OCI-LY7 (cell line): ENCODE data around the gene PARVG. TPM values are rescaled to one million over a fixed set of nuclear protein-coding genes. Genes with fewer than 3 reads are reported as not detected.

Source experiments
- BruUV-seq: library from RNA; stranded (reverse); fragments of 400-500 nt; replicated peaks from 2 replicates; lab custom pipeline; 2021; lab: Mats Ljungman, UMichigan
- CTCF ChIA-PET: fragments of 300-600 bp; sonication (Branson Sonifier 250); formaldehyde crosslinking; loops from one replicate; lab custom pipeline; 2022; ENCODE audit warnings: antibody characterized with exemption; ENCODE audit not compliant: unreplicated experiment; lab: Charles Lee
- POLR2A ChIA-PET: fragments of 300-600 bp; sonication (Branson Sonifier 250); formaldehyde crosslinking; loops from one replicate; lab custom pipeline; 2022; ENCODE audit warnings: antibody characterized with exemption; lab: Charles Lee
- DNase-seq: peaks from one replicate; pipeline ENCODE4 v3.0.0-alpha.2; 2015; ENCODE audit warnings: low spot score
- H2AFZ ChIP-seq: fragments of 200-600 bp; sonication (generic), shearing (Covaris generic); 2 replicates; pipeline ENCODE4 v1.6.1; 2014; ENCODE audit warnings: mild to moderate bottlenecking, antibody characterized with exemption, low read length, moderate library complexity
- H3K27ac ChIP-seq: fragments of 200-600 bp; sonication (generic); 2 replicates; pipeline ENCODE4 v1.5.1; 2014; ENCODE audit warnings: mixed run types, low read depth, mild to moderate bottlenecking, moderate library complexity, low read length, inconsistent platforms; ENCODE audit not compliant: poor library complexity, severe bottlenecking
- H3K36me3 ChIP-seq: fragments of 200-600 bp; sonication (generic); 2 replicates; pipeline ENCODE4 v1.6.1; 2014; ENCODE audit warnings: mild to moderate bottlenecking, antibody characterized with exemption, low read length, moderate library complexity, mixed read lengths; ENCODE audit not compliant: insufficient read depth
- H3K4me1 ChIP-seq: fragments of 200-600 bp; sonication (generic); 2 replicates; pipeline ENCODE4 v1.5.1; 2014; ENCODE audit warnings: mild to moderate bottlenecking, low read length; ENCODE audit not compliant: insufficient read depth, poor library complexity, severe bottlenecking
- H3K4me2 ChIP-seq: fragments of 200-600 bp; sonication (generic); 2 replicates; pipeline ENCODE4 v1.6.1; 2014; ENCODE audit warnings: mild to moderate bottlenecking, low read length
- H3K4me3 ChIP-seq: fragments of 200-600 bp; sonication (generic); 2 replicates; pipeline ENCODE4 v1.5.1; 2014; ENCODE audit warnings: mild to moderate bottlenecking, low read depth, low read length; ENCODE audit not compliant: poor library complexity, severe bottlenecking
- H3K79me2 ChIP-seq: fragments of 200-600 bp; sonication (generic); 2 replicates; pipeline ENCODE4 v1.6.1; 2016; ENCODE audit warnings: low read depth, mild to moderate bottlenecking, low read length, moderate library complexity, mixed read lengths; ENCODE audit not compliant: insufficient read depth
- H3K9me2 ChIP-seq: fragments of 200-600 bp; sonication (generic); 2 replicates; pipeline ENCODE4 v1.6.1; 2016; ENCODE audit warnings: mild to moderate bottlenecking, low read length, mixed read lengths; ENCODE audit not compliant: insufficient read depth
- H3K9me3 ChIP-seq: fragments of 200-600 bp; sonication (generic); 2 replicates; pipeline ENCODE4 v1.6.1; 2014; ENCODE audit warnings: mild to moderate bottlenecking, mixed run types, low read length, mixed read lengths
- H4K20me1 ChIP-seq: fragments of 200-600 bp; sonication (generic); 2 replicates; pipeline ENCODE4 v1.6.1; 2014; ENCODE audit warnings: mild to moderate bottlenecking, antibody characterized with exemption, low read length, moderate library complexity, mixed read lengths; ENCODE audit not compliant: insufficient read depth
- CTCF ChIP-seq: fragments of 200-600 bp; sonication (generic); conservative IDR thresholded peaks from 2 replicates; pipeline ENCODE4 v1.5.1; 2014; ENCODE audit warnings: mild to moderate bottlenecking, antibody characterized with exemption, low read length, moderate library complexity, mixed read lengths
- EZH2phosphoT487 ChIP-seq: fragments of 200-600 bp; sonication (generic); IDR thresholded peaks from 2 replicates; pipeline ENCODE4 v1.6.1; 2018; ENCODE audit warnings: low read depth, borderline replicate concordance, mild to moderate bottlenecking, mixed run types, antibody characterized with exemption, low read length, moderate library complexity, mixed read lengths
- intact Hi-C: fragments of 100-400 bp; cut with micrococcal nuclease; formaldehyde crosslinking; loops from one replicate; pipeline ENCODE4 v1.10.0; 2022; ENCODE audit not compliant: unreplicated experiment
- total RNA-seq, 2 experiments: library from RNA; depleted of rRNA in 1 of 2; stranded (reverse); fragments of >200 nt in 1 of 2; shearing (Covaris generic) in 1 of 2; gene quantifications; 2 replicates each; pipeline ENCODE4 v1.2.3, GENCODE V29; 2014 to 2022

PARVG gene
- total RNA-seq, 2 experiments from 2014 or later: 0.85 to 7.7 TPM

DNA sequence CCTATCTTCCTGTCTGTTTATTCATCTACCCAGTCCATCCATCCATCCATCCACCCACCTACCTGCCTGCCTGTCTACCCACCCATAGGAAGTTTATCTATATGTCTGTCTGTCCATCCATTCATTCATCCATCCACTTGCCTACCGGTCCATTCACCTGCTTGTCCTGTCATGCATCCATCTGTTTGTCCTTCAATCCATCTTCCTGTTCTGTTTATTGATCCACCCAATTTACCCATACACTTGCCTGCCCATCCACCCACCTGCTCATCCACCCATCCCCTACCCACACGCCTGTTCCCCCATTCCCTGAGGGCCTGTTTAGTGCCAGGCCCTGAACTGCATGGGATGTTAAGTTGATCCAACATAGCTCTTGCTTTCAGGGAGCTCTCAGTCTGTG, 18.4 kb downstream of the PARVG start:
- ChIA-PET POLR2A (no interaction called here), CTCF (no interaction called here)
- H2AFZ ChIP-seq: no peak overlapping the region
- no peak overlapping the region for H3K4me3 ChIP-seq
- H3K9me2 ChIP-seq: no peaks in the 10 kb centered on the region
- no peak overlapping the region for H3K4me2 ChIP-seq
- no peak for DNase-seq
- no peaks in the 10 kb centered on the region for H3K9me3 ChIP-seq
- no peak overlapping the region for H3K27ac ChIP-seq
- intact Hi-C loops: loop anchor here (10.0 kb wide), 1 partner anchor 126 kb away; no protein-coding TSS in a partner anchor
- no peaks in the 10 kb centered on the region for H3K79me2 ChIP-seq
- no peak for TF ChIP-seq EZH2phosphoT487
- TF ChIP-seq CTCF: no peak
- BruUV-seq: no TSS peak
- peaks cover 13% of the 10 kb centered on the region for H3K4me1 ChIP-seq
- no peaks in the 10 kb centered on the region for H3K36me3 ChIP-seq
- H4K20me1 ChIP-seq: no peaks in the 10 kb centered on the region

GRCh38 chr22:44199866-44200265, 19.1 kb downstream of the PARVG start:
- intact Hi-C loops: loop anchor here (10.0 kb wide), 1 partner anchor 125 kb away; no protein-coding TSS in a partner anchor
- H3K4me2 ChIP-seq: no peak overlapping the region
- H3K27ac ChIP-seq: no peak overlapping the region
- no peaks in the 10 kb centered on the region for H4K20me1 ChIP-seq
- TF ChIP-seq CTCF: no peak
- TF ChIP-seq EZH2phosphoT487: no peak
- CTCF ChIA-PET: no interaction called here
- no peaks in the 10 kb centered on the region for H3K9me3 ChIP-seq
- no TSS peak for BruUV-seq
- no peaks in the 10 kb centered on the region for H3K36me3 ChIP-seq
- H3K79me2 ChIP-seq: no peaks in the 10 kb centered on the region
- H3K9me2 ChIP-seq: no peaks in the 10 kb centered on the region
- POLR2A ChIA-PET: no interaction called here
- H2AFZ ChIP-seq: no peak overlapping the region
- H3K4me3 ChIP-seq: no peak overlapping the region
- peaks cover 19% of the 10 kb centered on the region for H3K4me1 ChIP-seq
- DNase-seq: no peak

- no peak for DNase-seq
- no TSS peak for BruUV-seq
- Histone ChIP-seq H3K9me3 (no peaks in the 10 kb centered on the region), H3K4me3 (no peak overlapping the region), H4K20me1 (no peaks in the 10 kb centered on the region), H3K4me1 (peaks cover 19% of the 10 kb centered on the region), H3K27ac (no peak overlapping the region), H3K9me2 (no peaks in the 10 kb centered on the region), H2AFZ (no peak overlapping the region), H3K36me3 (no peaks in the 10 kb centered on the region), H3K4me2 (no peak overlapping the region), H3K79me2 (no peaks in the 10 kb centered on the region)
- CTCF ChIA-PET: no interaction called here
- intact Hi-C loops: no loop called here
- TF ChIP-seq CTCF (no peak), EZH2phosphoT487 (no peak)
- POLR2A ChIA-PET: no interaction called here
Measured at GRCh38 chr22:44200451-44200850, 19.7 kb downstream of the PARVG start.
